IPS-18c (cell line): Measurements from ENCODE around the gene GMPR.

Source experiments
- H3K4me3 ChIP-seq: 2 replicates; pipeline ENCODE4 v1.7.0; 2013; ENCODE audit warnings: low read depth, mild to moderate bottlenecking, low read length, moderate library complexity; ENCODE audit not compliant: insufficient read depth
- H3K9me3 ChIP-seq: one replicate; pipeline ENCODE4 v1.6.1; 2013; ENCODE audit warnings: mild to moderate bottlenecking, low read length, moderate library complexity; ENCODE audit not compliant: control insufficient read depth, insufficient read depth

Gene GMPR

GRCh38 chr6:16277101-16277981 is 39.0 kb downstream of the GMPR start:
- Histone ChIP-seq H3K4me3 (no peak overlapping the region), H3K9me3 (peaks cover 4% of the 10 kb centered on the region)

GRCh38 chr6:16278048-16278724 is 39.8 kb downstream of the GMPR start:
- H3K9me3 ChIP-seq: peaks cover 4% of the 10 kb centered on the region
- no peak overlapping the region for H3K4me3 ChIP-seq

- H3K9me3 ChIP-seq: peaks cover 4% of the 10 kb centered on the region
- H3K4me3 ChIP-seq: no peak overlapping the region
Measured at GRCh38 chr6:16278750-16279149, 40.4 kb downstream of the GMPR start.

GRCh38 chr6:16279243-16279642 is 40.9 kb downstream of the GMPR start:
- Histone ChIP-seq H3K9me3 (peaks cover 4% of the 10 kb centered on the region), H3K4me3 (no peak overlapping the region)

- no peak overlapping the region for H3K4me3 ChIP-seq
- H3K9me3 ChIP-seq: peaks cover 4% of the 10 kb centered on the region
Measured at GRCh38 chr6:16282370-16282769, 44.0 kb downstream of the GMPR start.

- H3K4me3 ChIP-seq: no peak overlapping the region
- peaks cover 4% of the 10 kb centered on the region for H3K9me3 ChIP-seq
Measured at GRCh38 chr6:16284472-16284871, 46.1 kb downstream of the GMPR start.

GRCh38 chr6:16285467-16286150 is 47.2 kb downstream of the GMPR start:
- Histone ChIP-seq H3K4me3 (no peak overlapping the region), H3K9me3 (no peaks in the 10 kb centered on the region)

GRCh38 chr6:16286151-16286522 is 47.8 kb downstream of the GMPR start:
- Histone ChIP-seq H3K4me3 (no peak overlapping the region), H3K9me3 (no peaks in the 10 kb centered on the region)

GRCh38 chr6:16288163-16288562 is 49.8 kb downstream of the GMPR start:
- Histone ChIP-seq H3K4me3 (no peak overlapping the region), H3K9me3 (no peaks in the 10 kb centered on the region)

- H3K9me3 ChIP-seq: no peaks in the 10 kb centered on the region
Measured at GRCh38 chr6:16291739-16292138, 53.4 kb downstream of the GMPR start.

GRCh38 chr6:16292432-16292831 is 54.0 kb downstream of the GMPR start:
- H3K4me3 ChIP-seq: no peak overlapping the region

More at GRCh38 chr6:16291739-16292138, 53.4 kb downstream of the GMPR start:
- H3K4me3 ChIP-seq: no peak overlapping the region

GRCh38 chr6:16292942-16293341 is 54.6 kb downstream of the GMPR start:
- no peaks in the 10 kb centered on the region for H3K9me3 ChIP-seq
- H3K4me3 ChIP-seq: no peak overlapping the region

More at GRCh38 chr6:16292432-16292831, 54.0 kb downstream of the GMPR start:
- no peaks in the 10 kb centered on the region for H3K9me3 ChIP-seq

- H3K4me3 ChIP-seq: no peak overlapping the region
- no peaks in the 10 kb centered on the region for H3K9me3 ChIP-seq
Measured at GRCh38 chr6:16294371-16294770, 56.0 kb downstream of the GMPR start.

- Histone ChIP-seq H3K9me3 (no peaks in the 10 kb centered on the region), H3K4me3 (no peak overlapping the region)
Measured at GRCh38 chr6:16295060-16295459, 56.7 kb downstream of the GMPR start.

- Histone ChIP-seq H3K9me3 (no peaks in the 10 kb centered on the region), H3K4me3 (no peak overlapping the region)
Measured at GRCh38 chr6:16295471-16295870, 57.1 kb downstream of the GMPR start.

GRCh38 chr6:16296061-16296670 is 57.8 kb downstream of the GMPR start:
- H3K9me3 ChIP-seq: no peaks in the 10 kb centered on the region
- no peak overlapping the region for H3K4me3 ChIP-seq

- no peaks in the 10 kb centered on the region for H3K9me3 ChIP-seq
Measured at GRCh38 chr6:16299861-16300260, 61.5 kb downstream of the GMPR start.

More at GRCh38 chr6:16299861-16300260, 61.5 kb downstream of the GMPR start:
- H3K4me3 ChIP-seq: no peak overlapping the region
